GM19467 (cell line): Measurements from ENCODE around the gene TRABD2B.
"Not testable (repeated sequence)": the region's sequence is repeated elsewhere in the genome, so short reads cannot be mapped to it uniquely, and the experiment has no call there.

Experiments
- ATAC-seq: cut with Tn5 transposase; IDR thresholded peaks from one replicate; pipeline ENCODE4 v1.9.1; 2021; ENCODE audit warnings: mild to moderate bottlenecking, moderate library complexity; ENCODE audit not compliant: unreplicated experiment

TRABD2B gene

DNA sequence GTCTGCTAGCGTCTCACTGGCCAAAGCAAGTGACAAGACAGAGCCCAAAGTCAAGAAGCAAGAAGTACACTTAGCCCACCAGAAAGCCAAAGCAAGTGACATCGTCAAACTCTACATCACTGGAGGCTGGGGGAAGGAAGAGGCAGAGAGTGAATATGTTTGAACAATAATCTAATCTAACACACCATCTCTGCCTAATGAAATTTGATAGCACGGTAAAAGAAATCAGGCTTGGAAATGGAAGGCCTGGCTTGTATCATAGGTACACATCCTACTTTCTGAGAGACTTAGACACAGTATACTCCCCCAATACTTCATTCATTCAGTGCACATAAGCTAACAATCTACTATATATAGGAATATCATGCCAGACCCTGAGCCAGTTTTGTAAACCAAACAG is 26.3 kb downstream of the TRABD2B start:
- no peak for ATAC-seq

DNA sequence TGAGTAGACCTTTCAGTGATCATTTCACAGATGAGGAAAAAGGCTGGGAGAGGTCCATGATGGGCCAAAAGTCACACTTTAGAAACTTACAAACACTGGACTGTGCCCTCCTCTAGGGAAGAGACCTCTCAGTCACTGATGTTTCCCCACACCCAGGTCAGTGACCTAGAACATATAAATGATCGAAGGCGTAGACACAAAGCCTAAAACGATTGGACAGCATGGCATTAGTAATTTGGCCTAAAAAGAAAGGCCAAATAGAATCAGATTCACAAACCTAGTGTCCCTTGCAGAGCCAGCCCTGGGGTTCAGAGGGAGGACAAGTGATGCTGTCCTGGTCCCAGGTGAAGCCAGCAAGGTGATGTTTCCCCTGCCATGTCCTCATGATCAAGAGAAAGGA is 27.7 kb downstream of the TRABD2B start:
- no peak for ATAC-seq

DNA sequence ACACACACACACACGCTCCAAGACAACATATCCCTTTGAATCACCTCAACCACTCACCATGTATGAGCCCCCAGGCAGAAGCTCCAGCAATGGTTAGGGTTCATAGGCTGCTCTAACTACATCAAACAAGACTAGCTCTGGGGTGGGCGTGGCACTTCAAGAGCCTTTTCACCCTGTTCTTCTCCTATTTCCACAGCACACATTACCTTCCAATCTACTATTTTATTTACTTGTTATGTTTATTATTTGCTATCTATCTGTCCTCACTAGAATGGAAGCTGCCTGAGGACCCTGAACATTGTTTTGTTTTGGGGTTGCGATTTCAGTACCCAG is 28.7 kb downstream of the TRABD2B start:
- no peak for ATAC-seq

DNA sequence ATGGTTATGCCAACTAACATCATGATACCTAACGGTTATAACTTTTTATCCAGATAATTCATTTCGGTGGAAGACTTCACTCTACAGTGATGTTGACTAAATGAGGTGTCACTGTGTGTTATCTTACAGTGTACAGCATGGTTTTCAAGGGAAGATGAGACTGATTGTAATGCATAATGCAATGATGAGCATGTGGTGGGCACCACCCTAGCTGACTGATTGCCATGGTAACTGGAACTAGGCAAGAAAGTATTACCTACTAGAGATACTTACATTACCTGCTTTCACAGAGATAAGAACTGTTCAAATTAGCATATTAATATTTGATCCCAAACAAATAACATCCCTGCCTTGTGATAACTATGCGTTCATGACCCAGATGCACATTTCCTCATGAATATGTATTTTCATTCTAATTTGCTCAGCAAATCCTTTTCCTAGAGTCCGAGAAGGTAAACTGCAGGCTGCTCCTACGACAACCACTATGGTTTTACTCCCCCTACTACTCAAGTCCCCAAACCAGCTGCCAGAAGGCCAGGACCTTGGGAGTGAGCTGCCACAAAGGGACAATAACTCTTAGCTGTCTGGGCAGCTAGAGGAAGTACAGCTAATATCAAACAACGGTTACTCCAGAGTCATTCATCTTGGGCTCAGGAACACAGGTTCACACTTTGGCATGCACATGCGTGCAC is 29.2 kb downstream of the TRABD2B start:
- no peak for ATAC-seq

DNA sequence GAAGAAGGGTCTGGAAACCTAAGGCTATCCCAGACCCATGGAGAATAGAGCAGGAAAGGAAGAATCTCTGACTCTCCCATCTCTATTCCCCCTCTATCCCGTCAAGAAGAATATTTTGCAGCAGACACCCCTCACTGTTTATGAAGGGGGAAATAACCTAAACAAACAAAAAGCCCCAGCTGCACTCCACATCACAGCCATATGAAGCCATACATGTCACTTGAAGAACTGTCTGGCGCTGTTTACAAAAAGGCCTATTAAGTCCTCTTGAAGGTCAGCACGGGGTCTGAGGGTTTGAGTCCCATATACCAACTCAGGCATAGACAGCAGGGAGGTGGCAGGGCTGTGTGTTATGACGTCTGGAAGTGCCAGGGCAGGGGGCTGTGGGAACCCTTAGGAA is 31.4 kb downstream of the TRABD2B start:
- no peak for ATAC-seq

DNA sequence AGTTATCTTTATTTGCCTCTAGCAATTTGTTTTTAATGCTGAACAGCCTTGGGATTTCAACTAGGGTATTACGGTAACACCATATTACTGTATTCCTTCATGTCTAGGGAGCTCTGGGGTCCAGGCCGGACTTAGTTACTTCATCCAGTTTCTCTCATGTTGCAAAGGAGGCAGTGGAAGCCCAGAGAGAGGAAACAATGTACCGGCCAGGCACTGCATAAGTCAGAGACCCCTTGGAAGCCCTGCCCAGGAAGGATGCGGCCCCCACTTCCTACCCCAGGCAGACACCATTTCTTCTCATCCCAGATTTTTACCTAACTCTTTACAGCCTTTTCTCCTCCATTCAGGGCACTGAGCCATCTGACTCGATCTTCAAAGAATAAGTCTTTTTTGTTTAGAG is 32.5 kb downstream of the TRABD2B start:
- no peak for ATAC-seq

DNA sequence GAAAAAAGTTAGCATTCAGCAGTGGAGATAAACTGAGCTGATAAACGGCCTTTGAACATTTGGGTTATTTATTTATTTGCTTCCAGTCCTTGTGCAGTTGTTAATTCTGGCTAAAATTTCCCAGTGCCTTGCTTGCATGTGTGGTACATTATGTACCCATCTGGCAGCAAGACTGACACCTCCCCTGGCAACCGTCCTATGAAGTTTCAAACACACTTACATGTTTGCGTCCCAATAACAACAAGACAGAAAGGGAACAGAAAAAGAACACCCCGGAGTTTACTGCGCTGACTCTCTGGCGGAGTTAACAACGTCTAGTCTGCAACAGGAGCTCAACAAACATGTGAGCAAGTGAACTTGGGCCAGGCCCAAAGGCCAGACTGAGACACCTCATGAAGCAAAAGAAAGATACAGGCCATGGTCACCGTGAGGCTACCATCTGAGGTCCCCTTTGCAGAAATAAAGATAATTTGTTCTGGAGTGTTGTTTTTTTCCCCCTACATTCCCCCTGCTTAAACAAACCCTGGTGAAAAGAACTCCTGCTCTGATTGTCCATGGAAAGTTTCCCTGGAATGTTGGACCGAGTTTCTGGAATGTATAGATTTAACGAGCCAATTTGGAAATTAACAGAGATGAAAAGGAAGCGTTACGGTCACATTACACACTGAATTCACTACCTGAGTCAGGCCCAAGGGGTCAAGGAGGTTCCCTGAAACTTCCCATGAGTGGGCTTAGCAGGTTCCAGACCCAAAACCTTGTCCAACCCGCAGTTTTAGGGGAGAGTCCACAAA is 33.4 kb downstream of the TRABD2B start:
- ATAC-seq, result no peak

DNA sequence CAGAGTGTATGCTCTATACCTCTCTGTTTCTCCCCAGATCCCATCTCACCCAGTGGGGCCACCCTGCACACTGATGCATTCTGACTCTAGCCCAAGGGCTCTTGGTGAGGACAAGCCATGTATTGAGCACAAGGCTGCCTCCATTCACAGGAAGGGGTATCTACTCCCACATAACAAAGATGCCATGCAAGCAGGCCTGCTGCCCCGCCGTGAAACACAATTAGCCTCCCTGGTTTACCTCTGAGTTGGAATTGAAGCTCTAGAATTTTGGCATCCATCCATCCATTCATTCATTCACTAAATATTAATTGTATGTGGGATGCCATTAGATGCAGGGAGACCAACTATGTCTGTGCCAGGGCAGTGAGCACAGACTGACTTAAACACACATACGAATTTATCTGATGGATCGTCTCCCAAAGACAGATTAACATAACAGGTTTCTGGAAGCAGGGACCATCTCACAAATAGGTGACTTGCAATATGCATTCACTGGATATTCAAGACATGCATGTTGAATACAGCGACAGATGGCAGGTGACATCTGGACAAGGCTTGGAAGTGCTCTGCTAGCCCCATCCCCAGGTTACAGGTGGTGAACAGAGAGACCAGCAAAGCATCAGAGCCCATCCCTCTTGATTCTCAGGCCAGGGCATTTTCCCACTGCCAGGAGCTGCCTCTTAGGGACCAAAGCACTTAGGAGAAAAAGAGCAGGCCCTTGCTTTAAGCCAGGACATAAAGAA is 34.3 kb downstream of the TRABD2B start:
- no peak for ATAC-seq

DNA sequence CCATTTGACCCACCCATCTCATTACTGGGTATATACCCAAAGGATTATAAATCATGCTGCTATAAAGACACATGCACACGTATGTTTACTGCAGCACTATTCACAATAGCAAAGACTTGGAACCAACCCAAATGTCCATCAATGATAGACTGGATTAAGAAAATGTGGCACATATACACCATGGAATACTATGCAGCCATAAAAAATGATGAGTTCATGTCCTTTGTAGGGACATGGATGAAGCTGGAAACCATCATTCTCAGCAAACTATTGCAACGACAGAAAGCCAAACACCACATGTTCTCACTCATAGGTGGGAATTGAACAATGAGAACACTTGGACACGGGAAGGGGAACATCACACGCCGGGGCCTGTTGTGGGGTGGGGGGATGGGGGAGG is 35.4 kb downstream of the TRABD2B start:
- ATAC-seq, result not testable (repeated sequence)

DNA sequence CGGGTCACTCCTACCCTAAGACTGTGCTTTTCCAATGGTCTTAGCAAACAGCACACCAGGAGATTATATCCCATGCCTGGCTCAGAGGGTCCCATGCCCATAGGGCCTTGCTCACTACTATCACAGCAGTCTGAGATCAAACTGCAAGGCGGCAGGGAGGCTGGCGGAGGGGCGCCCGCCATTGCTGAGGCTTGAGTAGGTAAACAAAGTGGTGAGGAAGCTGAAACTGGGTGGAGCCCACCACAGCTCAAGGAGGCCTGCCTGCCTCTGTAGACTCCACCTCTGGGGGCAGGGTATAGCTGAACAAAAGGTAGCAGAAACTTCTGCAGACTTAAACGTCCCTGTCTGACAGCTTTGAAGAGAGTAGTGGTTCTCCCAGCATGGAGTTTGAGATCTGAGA is 40.7 kb downstream of the TRABD2B start:
- ATAC-seq, result not testable (repeated sequence)

DNA sequence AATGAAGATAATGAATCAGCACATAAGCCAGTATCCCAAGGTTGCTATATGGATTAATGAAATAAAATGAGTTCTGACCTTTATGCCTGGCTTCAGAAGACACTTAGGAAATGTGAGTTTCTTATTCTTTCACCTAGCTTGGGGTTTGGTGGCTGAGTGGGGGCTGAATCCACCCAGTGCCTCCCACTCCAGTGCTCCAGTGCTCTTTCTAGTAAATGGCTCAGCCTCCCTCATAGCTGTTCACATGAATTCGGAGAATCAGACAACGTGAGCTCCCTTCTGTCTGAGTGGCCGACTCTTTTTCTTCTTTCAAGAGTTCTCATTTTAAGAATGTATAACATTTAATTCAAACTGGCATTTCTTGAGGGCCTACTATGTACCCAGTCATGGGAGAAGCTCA is 43.5 kb downstream of the TRABD2B start:
- ATAC-seq, result no peak

DNA sequence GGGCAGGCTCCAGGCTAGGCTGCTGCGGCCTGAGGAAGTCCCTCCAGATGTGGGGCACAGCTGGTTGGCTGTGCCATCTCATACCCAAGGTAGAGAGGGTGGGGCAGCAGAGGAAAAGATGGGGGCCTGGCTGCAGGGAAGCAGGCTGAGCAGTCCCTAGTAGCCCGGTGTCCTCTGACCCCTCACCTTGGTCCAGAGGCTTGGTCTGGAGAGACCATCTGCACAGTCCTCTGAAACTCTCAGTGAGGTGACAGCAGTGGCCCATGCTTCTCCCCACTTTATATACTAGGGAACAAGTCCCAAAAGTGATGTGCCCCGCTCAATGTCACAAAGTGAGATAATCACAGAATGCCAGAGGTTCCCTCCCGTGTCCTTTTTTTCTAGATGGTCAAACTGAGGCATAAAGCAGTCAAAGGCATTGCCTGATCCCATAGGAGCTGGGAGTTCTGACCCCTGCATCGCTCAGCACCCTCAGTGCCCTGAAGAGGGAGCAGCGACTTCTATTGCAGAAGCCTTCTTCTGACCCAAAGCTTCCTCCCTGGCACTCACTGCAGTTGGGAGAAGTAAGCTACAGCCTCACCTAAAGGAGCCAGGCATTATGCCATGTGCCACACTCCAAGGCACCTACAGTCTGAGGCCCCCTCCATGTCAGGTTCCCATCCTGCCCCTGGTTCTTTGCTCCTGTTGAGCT is 45.5 kb downstream of the TRABD2B start:
- ATAC-seq, result no peak

DNA sequence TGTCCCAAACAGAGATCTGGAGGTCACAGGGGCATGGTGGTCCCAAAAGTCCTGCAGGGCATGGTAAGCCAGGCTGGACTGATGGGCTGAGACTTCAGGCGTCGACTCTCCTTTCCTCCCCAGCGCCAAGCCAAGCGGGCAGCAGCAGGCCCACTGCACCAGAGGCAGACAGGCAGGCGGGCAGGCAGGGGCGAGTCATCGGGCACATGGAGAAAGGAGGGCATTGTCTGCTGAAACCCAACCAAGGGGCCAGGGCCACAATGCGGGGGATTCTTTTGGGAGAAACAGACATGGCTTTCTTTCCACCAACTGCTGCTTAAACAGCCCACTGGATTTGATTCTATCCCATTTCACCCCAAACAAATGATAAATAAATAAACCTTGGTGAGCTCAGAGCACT is 46.2 kb downstream of the TRABD2B start:
- ATAC-seq, result no peak

DNA sequence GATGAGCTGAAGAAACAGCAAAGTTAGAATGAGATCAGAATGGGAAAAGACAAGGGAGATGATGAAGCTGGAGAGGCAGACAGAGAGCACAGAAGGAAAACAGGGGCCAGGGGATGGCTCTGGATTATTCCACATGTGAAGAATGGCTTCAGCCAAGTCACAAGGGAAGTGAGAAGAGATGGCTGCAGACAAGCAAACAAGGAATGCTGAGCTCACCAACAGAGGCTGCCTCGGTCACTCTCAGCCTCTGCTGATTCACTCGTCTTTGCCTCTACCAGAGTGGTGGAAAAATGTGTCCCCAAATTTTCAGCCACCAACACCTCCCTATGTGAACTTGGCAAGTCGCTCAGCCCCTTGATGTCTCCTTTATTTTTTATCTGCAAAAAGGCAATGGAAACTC is 46.7 kb downstream of the TRABD2B start:
- ATAC-seq, result no peak

DNA sequence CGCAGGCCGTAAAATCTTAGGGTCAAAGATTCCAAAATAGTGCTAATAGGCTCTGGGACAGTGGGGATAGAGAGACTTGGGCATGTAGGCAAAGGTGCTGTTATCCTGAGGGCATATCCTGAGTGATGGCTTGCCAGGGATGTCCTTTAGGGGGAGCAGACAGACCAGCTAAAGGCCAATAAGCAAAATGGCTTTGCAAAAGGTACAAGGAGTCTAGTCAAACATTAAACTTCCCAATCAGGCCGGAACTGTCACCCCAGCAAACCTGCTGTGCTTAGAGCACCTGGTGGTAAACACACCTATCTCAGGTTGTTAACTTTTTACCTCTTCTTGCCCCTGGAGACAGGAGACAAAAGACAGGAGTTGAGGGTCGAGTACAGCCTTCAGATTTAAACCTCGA is 49.1 kb downstream of the TRABD2B start:
- ATAC-seq, result no peak

DNA sequence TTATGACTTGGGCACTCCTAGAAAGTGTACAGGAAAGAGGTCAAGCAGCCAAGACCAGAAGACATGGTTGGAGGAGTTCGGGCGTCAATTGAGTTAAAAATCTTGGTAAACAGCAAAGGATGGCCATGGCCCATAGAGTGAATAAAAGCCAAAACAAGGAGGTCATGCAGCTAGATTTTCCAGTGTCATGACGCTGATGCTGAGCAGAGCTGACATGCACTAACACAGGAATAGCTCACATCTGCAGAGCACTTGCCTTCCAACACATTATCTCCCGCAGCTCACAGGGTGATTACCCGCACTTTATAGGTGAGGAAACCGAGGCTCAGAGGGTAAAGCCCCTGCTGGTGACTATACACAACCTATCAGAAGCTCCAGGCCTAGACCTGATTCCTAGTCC is 49.7 kb downstream of the TRABD2B start:
- ATAC-seq, result no peak

DNA sequence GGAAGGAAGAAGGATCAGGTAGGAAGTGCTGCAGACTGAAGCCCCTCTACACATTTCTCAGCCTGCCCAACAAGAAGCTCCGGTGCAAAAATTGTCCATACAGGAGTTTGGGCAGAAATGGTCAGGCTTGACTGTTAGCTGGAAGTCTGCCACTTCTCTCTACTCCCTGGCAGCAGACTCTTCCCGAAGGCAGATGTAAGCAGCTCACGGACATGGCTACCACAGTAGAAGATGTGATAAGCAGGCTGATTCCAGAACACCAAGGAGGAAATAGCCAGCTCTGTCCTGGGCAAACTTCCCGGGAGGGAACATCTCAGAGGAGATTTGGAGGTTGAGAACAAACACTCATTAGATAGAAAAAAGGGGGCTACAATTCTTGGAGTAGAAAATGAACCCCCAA is 52.6 kb downstream of the TRABD2B start:
- no peak for ATAC-seq

DNA sequence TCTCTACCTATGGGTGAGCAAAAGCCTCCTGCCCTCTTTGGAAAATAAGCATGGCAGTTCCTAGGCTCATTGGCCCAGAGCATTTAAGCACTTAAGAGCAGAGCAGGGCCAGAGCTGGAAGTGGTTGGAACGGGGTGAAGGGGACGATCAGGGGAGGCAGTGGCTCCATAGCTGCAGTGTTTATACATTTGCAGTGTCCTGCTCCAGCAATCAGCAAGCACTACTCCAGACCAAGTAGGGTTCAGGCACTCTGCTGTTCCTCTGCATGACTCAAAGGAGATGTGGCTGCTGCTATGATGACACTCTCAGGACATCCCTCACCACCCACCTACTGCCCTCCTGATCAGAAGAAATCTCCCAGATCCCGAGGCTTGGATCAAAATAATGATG is 55.0 kb downstream of the TRABD2B start:
- no peak for ATAC-seq

DNA sequence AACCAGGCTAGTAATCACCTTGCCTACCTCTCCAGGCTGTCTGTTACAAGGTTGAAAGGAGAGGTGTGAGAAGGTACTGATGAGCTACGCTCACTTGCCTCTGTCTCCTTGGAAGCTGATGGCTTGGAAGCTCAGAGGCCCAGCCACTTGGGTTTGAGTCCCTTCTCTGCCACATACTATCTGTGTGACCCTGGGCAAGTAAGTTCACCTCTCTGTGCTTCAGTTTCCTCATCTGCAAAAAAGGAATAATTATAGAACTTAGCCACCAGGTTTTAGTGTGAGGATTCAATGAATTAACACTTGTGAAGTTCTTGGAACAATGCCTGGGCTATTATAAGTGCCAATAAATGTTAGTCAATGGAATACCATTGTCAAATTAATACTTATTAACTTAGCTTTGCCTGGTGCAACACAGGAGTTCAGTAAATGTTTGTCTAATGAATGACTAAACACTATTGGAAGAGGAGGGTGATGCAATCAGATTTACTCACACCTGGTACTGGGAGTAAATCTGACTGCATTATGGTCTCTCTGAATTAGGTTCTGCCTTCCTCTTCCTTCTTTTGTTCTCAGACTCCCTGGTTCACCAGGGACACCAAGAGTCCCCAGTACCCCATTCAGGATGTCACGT is 55.5 kb downstream of the TRABD2B start:
- ATAC-seq, result no peak

DNA sequence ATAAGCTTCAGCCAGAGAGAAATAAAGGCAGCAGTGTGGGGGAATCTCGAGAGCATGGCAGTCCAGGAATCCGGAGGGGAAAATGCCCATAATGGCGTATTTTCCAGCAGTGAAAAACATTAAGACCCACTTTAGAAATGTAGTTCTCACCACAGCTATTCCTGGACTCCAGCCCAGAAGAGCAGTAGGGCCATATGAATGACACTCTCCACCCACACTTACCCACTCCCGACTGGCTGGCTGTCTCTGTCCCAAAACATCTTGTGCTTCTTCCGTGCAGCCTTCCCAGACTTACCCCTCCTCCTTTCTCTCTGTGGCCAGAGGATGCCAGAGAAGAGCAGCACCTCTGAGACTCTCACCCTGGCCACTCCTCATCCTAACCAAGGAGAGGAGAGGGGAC is 56.4 kb downstream of the TRABD2B start:
- ATAC-seq, result no peak

DNA sequence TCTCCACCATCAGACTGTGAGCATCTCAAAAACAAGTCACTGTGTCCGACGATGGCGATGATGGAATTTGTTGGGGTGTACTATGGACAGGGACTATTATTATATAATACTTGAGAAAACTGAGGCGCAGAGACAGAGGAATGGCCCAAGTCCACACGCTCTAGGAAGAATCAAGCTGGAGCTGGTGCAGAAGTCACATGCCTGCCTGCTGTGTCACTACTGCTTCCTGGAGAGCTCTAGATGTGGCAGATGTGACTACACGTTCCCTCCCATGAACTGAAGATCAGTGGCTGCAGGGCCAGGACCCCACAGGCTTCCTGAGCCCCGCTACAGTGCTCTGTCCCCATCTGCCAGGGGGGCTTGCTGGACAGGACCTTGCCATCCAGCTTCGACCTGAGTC is 56.9 kb downstream of the TRABD2B start:
- no peak for ATAC-seq
